HEK293 (cell line): ENCODE data around the gene SMARCD1.

Experiments used
- CTCF ChIA-PET: fragments of 350-600 bp; formaldehyde crosslinking; extraction: SDS; loops from one replicate; lab custom pipeline; 2021; ENCODE audit warnings: antibody characterized with exemption; lab: Yijun Ruan, JAX
- POLR2A ChIA-PET: fragments of 300-600 bp; formaldehyde crosslinking; extraction: SDS; loops from one replicate; lab custom pipeline; 2020; ENCODE audit warnings: antibody characterized with exemption, inconsistent platforms; lab: Yijun Ruan, JAX
- H3K27ac ChIP-seq: fragments of 200-500 bp; sonication (Bioruptor generic); 2 replicates; pipeline ENCODE4 v1.5.1; 2014; ENCODE audit warnings: low read depth, low read length, control low read depth, inconsistent platforms; ENCODE audit errors: extremely low read depth
- H3K36me3 ChIP-seq, 2 experiments: fragments of 200-500 bp in 1 of 2; sonication (Bioruptor generic) in 1 of 2; 1 replicate in 1 of 2; 2 replicates in 1 of 2; pipeline ENCODE4 v1.5.1; 2014 to 2017; ENCODE audit warnings: inconsistent platforms in 2 of 2, low read length in 2 of 2; ENCODE audit not compliant: control insufficient read depth in 2 of 2, insufficient read depth in 1 of 2
- H3K4me1 ChIP-seq: fragments of 200-500 bp; sonication (Bioruptor generic); 2 replicates; pipeline ENCODE4 v1.5.1; 2014; ENCODE audit warnings: mild to moderate bottlenecking, low read length, inconsistent platforms; ENCODE audit not compliant: control insufficient read depth, insufficient read depth
- H3K4me3 ChIP-seq: 2 replicates; pipeline ENCODE4 v1.5.1; 2011; ENCODE audit warnings: low read depth, mild to moderate bottlenecking, control low read depth, low read length, moderate library complexity
- H3K9me3 ChIP-seq: fragments of 200-500 bp; sonication (Bioruptor generic); 2 replicates; pipeline ENCODE4 v1.5.1; 2014; ENCODE audit warnings: low read depth, low read length, inconsistent platforms; ENCODE audit not compliant: control insufficient read depth, insufficient read depth
- BCL11A ChIP-seq: fragments of 450-650 bp; formaldehyde crosslinking; IDR thresholded peaks from 2 replicates; pipeline ENCODE4 v1.5.1; 2016; ENCODE audit warnings: low read depth, missing biosample characterization, missing genetic modification characterization
- RBAK ChIP-seq: fragments of 450-650 bp; formaldehyde crosslinking; IDR thresholded peaks from 2 replicates; pipeline ENCODE4 v1.5.1; 2016; ENCODE audit warnings: missing biosample characterization, missing genetic modification characterization
- SCRT2 ChIP-seq: fragments of 450-650 bp; formaldehyde crosslinking; IDR thresholded peaks from 2 replicates; pipeline ENCODE4 v1.5.1; 2016; ENCODE audit warnings: missing biosample characterization, missing genetic modification characterization
- SP7 ChIP-seq: fragments of 450-650 bp; formaldehyde crosslinking; IDR thresholded peaks from 2 replicates; pipeline ENCODE4 v1.5.1; 2016; ENCODE audit warnings: missing biosample characterization, missing genetic modification characterization
- WT1 ChIP-seq: fragments of 450-650 bp; formaldehyde crosslinking; IDR thresholded peaks from 2 replicates; pipeline ENCODE4 v1.5.1; 2016; ENCODE audit warnings: missing biosample characterization, missing genetic modification characterization
- ZNF10 ChIP-seq: fragments of 450-650 bp; formaldehyde crosslinking; IDR thresholded peaks from 2 replicates; pipeline ENCODE4 v1.5.1; 2017; ENCODE audit warnings: missing biosample characterization, missing genetic modification characterization
- ZNF112 ChIP-seq: fragments of 450-650 bp; formaldehyde crosslinking; IDR thresholded peaks from 2 replicates; pipeline ENCODE4 v1.5.0; 2017; ENCODE audit warnings: missing biosample characterization, missing genetic modification characterization
- ZNF174 ChIP-seq: fragments of 450-650 bp; formaldehyde crosslinking; IDR thresholded peaks from 2 replicates; pipeline ENCODE4 v1.5.0; 2017; ENCODE audit warnings: missing biosample characterization, mild to moderate bottlenecking, missing genetic modification characterization
- ZNF311 ChIP-seq: fragments of 450-650 bp; formaldehyde crosslinking; IDR thresholded peaks from 2 replicates; pipeline ENCODE4 v1.5.1; 2017; ENCODE audit warnings: missing biosample characterization, missing genetic modification characterization, borderline replicate concordance
- ZNF391 ChIP-seq: fragments of 450-650 bp; formaldehyde crosslinking; IDR thresholded peaks from 2 replicates; pipeline ENCODE4 v1.5.1; 2016; ENCODE audit warnings: low read depth, missing biosample characterization, missing genetic modification characterization, borderline replicate concordance
- ZNF433 ChIP-seq: fragments of 450-650 bp; formaldehyde crosslinking; IDR thresholded peaks from 2 replicates; pipeline ENCODE4 v1.5.1; 2016; ENCODE audit warnings: missing biosample characterization, missing genetic modification characterization, low read depth
- ZNF843 ChIP-seq: fragments of 450-650 bp; formaldehyde crosslinking; IDR thresholded peaks from 2 replicates; pipeline ENCODE4 v1.5.1; 2016; ENCODE audit warnings: missing biosample characterization, missing genetic modification characterization
- ZSCAN30 ChIP-seq: fragments of 450-650 bp; IDR thresholded peaks from 2 replicates; pipeline ENCODE4 v1.5.1; 2018; ENCODE audit warnings: missing biosample characterization, mild to moderate bottlenecking, missing genetic modification characterization, moderate library complexity
- TF ChIP-seq, protein P1 (sequence below): fragments of 450-650 bp; formaldehyde crosslinking; IDR thresholded peaks from 2 replicates; pipeline ENCODE4 v1.5.1; 2016; ENCODE audit warnings: missing biosample characterization, missing genetic modification characterization
- TF ChIP-seq, protein P2 (sequence below): fragments of 450-650 bp; formaldehyde crosslinking; IDR thresholded peaks from 2 replicates; pipeline ENCODE4 v1.5.1; 2016; ENCODE audit warnings: missing biosample characterization, missing genetic modification characterization
- TF ChIP-seq, protein P3 (sequence below): fragments of 450-650 bp; formaldehyde crosslinking; IDR thresholded peaks from 2 replicates; pipeline ENCODE4 v1.5.1; 2016; ENCODE audit warnings: missing biosample characterization, missing genetic modification characterization
- TF ChIP-seq, protein P4 (sequence below): fragments of 450-650 bp; formaldehyde crosslinking; IDR thresholded peaks from 2 replicates; pipeline ENCODE4 v1.5.1; 2017; ENCODE audit warnings: missing biosample characterization, missing genetic modification characterization

The SMARCD1 gene

DNA sequence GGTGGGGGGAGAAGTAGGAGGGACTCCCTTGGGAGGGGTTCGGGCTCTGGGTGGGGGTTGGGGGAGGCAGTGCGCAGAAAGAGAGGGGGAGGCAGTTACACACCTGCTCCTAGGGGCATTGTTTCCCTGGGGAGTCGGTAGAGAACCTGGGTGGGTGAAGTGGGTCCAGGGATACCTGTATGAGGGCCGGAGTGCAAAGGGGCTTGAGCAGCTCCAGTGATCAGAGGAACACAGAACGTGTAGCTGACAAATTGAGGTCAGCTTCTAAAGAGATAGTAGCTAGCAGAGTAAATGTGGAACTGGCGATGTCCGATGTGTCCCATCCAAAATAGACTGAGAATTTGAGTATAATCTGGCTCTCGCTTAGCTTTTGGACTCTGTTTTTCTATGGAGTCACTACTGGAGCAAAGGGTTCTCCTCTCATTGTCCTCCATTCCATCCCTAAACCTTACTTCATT, 502 bp downstream of the SMARCD1 start:
- peak overlapping the region; percentile 60 for H3K27ac ChIP-seq
- POLR2A ChIA-PET = interaction anchor here (0.6 to 2.9 kb wide), 12 partner anchors 9 to 1066 kb away, joined by 3 to 68 read pairs (median 5); partner anchors contain the start of genes CERS5, COX14 and NCKAP5L

DNA sequence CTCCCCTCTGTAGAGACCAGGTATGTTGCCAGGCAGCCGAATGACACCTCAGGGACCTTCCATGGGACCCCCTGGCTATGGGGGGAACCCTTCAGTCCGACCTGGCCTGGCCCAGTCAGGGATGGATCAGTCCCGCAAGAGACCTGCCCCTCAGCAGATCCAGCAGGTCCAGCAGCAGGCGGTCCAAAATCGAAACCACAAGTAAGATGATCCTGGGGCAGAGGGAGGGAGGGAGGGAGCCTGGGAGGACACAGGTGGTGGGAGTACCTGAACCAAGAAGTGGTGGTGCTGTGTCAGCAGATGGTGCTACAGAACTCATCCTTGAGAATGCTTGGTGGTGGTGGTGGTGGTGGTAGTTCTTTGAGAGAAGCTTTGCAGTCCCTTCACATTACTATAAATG, 1.0 kb downstream of the SMARCD1 start:
- POLR2A ChIA-PET = interaction anchor here (0.6 to 2.9 kb wide), 4 partner anchors 10 to 1066 kb away, joined by 3 to 68 read pairs (median 7); partner anchors contain the start of gene COX14
- H3K4me1 ChIP-seq = no peaks in the 10 kb centered on the region
- H3K36me3 ChIP-seq = peaks cover 35 to 50% of the 10 kb centered on the region in 2 experiments
- H3K4me3 ChIP-seq = peak overlapping the region; percentile 75
- H3K27ac ChIP-seq = peak overlapping the region; percentile 60
- H3K9me3 ChIP-seq = no peaks in the 10 kb centered on the region
- CTCF ChIA-PET = interaction anchor here (0.6 to 2.6 kb wide), 5 partner anchors 9 to 442 kb away, joined by 3 to 34 read pairs (median 5); partner anchors contain the start of gene COX14
- TF ChIP-seq, protein P1, sequence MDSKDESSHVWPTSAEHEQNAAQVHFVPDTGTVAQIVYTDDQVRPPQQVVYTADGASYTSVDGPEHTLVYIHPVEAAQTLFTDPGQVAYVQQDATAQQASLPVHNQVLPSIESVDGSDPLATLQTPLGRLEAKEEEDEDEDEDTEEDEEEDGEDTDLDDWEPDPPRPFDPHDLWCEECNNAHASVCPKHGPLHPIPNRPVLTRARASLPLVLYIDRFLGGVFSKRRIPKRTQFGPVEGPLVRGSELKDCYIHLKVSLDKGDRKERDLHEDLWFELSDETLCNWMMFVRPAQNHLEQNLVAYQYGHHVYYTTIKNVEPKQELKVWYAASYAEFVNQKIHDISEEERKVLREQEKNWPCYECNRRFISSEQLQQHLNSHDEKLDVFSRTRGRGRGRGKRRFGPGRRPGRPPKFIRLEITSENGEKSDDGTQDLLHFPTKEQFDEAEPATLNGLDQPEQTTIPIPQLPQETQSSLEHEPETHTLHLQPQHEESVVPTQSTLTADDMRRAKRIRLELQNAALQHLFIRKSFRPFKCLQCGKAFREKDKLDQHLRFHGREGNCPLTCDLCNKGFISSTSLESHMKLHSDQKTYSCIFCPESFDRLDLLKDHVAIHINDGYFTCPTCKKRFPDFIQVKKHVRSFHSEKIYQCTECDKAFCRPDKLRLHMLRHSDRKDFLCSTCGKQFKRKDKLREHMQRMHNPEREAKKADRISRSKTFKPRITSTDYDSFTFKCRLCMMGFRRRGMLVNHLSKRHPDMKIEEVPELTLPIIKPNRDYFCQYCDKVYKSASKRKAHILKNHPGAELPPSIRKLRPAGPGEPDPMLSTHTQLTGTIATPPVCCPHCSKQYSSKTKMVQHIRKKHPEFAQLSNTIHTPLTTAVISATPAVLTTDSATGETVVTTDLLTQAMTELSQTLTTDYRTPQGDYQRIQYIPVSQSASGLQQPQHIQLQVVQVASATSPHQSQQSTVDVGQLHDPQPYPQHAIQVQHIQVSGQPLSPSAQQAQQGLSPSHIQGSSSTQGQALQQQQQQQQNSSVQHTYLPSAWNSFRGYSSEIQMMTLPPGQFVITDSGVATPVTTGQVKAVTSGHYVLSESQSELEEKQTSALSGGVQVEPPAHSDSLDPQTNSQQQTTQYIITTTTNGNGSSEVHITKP (tag by site-specific recombination) = peak; percentile 37; the same call in 1 of the 2 replicates
- TF ChIP-seq SCRT2 = peak; percentile 38; the same call in 1 of the 2 replicates
- TF ChIP-seq RBAK = no peak
- TF ChIP-seq ZNF174 (tag by site-specific recombination) = no peak
- TF ChIP-seq BCL11A = no peak
- TF ChIP-seq, protein P2, sequence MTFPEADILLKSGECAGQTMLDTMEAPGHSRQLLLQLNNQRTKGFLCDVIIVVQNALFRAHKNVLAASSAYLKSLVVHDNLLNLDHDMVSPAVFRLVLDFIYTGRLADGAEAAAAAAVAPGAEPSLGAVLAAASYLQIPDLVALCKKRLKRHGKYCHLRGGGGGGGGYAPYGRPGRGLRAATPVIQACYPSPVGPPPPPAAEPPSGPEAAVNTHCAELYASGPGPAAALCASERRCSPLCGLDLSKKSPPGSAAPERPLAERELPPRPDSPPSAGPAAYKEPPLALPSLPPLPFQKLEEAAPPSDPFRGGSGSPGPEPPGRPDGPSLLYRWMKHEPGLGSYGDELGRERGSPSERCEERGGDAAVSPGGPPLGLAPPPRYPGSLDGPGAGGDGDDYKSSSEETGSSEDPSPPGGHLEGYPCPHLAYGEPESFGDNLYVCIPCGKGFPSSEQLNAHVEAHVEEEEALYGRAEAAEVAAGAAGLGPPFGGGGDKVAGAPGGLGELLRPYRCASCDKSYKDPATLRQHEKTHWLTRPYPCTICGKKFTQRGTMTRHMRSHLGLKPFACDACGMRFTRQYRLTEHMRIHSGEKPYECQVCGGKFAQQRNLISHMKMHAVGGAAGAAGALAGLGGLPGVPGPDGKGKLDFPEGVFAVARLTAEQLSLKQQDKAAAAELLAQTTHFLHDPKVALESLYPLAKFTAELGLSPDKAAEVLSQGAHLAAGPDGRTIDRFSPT (tag by site-specific recombination) = no peak
- TF ChIP-seq ZNF311 = no peak
- no peak for TF ChIP-seq SP7 (tag by site-specific recombination)
- no peak for TF ChIP-seq ZNF112 (tag by site-specific recombination)

More for the DNA sequence above, 502 bp downstream of the SMARCD1 start:
- TF ChIP-seq, protein P3, sequence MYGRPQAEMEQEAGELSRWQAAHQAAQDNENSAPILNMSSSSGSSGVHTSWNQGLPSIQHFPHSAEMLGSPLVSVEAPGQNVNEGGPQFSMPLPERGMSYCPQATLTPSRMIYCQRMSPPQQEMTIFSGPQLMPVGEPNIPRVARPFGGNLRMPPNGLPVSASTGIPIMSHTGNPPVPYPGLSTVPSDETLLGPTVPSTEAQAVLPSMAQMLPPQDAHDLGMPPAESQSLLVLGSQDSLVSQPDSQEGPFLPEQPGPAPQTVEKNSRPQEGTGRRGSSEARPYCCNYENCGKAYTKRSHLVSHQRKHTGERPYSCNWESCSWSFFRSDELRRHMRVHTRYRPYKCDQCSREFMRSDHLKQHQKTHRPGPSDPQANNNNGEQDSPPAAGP = no peak
- TF ChIP-seq ZNF433 (tag by site-specific recombination) = no peak
- TF ChIP-seq ZSCAN30 (tag by site-specific recombination) = no peak
- TF ChIP-seq ZNF843 = no peak
- TF ChIP-seq, protein P1 (tag by site-specific recombination) = no peak
- no peak for TF ChIP-seq ZNF391 (tag by site-specific recombination)
- no peak for TF ChIP-seq WT1
- TF ChIP-seq, protein P4, sequence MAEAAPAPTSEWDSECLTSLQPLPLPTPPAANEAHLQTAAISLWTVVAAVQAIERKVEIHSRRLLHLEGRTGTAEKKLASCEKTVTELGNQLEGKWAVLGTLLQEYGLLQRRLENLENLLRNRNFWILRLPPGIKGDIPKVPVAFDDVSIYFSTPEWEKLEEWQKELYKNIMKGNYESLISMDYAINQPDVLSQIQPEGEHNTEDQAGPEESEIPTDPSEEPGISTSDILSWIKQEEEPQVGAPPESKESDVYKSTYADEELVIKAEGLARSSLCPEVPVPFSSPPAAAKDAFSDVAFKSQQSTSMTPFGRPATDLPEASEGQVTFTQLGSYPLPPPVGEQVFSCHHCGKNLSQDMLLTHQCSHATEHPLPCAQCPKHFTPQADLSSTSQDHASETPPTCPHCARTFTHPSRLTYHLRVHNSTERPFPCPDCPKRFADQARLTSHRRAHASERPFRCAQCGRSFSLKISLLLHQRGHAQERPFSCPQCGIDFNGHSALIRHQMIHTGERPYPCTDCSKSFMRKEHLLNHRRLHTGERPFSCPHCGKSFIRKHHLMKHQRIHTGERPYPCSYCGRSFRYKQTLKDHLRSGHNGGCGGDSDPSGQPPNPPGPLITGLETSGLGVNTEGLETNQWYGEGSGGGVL = peak; percentile 94
- no peak for TF ChIP-seq ZNF10 (tag by site-specific recombination)
- H3K36me3 ChIP-seq = peaks cover 30 to 46% of the 10 kb centered on the region in 2 experiments
- H3K4me3 ChIP-seq = peak overlapping the region; percentile 75
- CTCF ChIA-PET = interaction anchor here (0.6 to 3.8 kb wide), 16 partner anchors 9 to 650 kb away, joined by 3 to 34 read pairs (median 6); partner anchors contain the start of genes CERS5 and COX14
- no peaks in the 10 kb centered on the region for H3K4me1 ChIP-seq
- H3K9me3 ChIP-seq = no peaks in the 10 kb centered on the region
